Ectodermal cell (in vitro differentiated cells): ENCODE measurements around the gene HECTD1.

Experiments used
- H3K27ac ChIP-seq: 2 replicates; pipeline ENCODE4 v1.7.0; 2013; ENCODE audit warnings: mild to moderate bottlenecking, low read depth, low read length; ENCODE audit not compliant: insufficient read depth, poor library complexity, severe bottlenecking
- H3K27me3 ChIP-seq: 2 replicates; pipeline ENCODE4 v1.7.0; 2013; ENCODE audit warnings: mild to moderate bottlenecking, low read length; ENCODE audit not compliant: insufficient read depth, control insufficient read depth, poor library complexity, severe bottlenecking
- H3K36me3 ChIP-seq: one replicate; pipeline ENCODE4 v1.7.0; 2013; ENCODE audit warnings: low read length; ENCODE audit not compliant: control insufficient read depth, insufficient read depth
- H3K4me1 ChIP-seq: one replicate; pipeline ENCODE4 v1.7.0; 2013; ENCODE audit warnings: low read length; ENCODE audit not compliant: control insufficient read depth, insufficient read depth
- H3K4me3 ChIP-seq: 2 replicates; pipeline ENCODE4 v1.7.0; 2013; ENCODE audit warnings: low read depth, low read length, control low read depth; ENCODE audit not compliant: insufficient read depth
- H3K9me3 ChIP-seq: 2 replicates; pipeline ENCODE4 v1.7.0; 2013; ENCODE audit warnings: mild to moderate bottlenecking, low read length, moderate library complexity; ENCODE audit not compliant: control insufficient read depth
- WGBS, 2 experiments: methylation state at CpG; one replicate each; pipeline ENCODE4 v1.1.7; 2013; ENCODE audit warnings: missing lambda C conversion rate in 2 of 2; 5-methylcytosine and 5-hydroxymethylcytosine counted together

Gene HECTD1

GRCh38 chr14:31127690-31128089 is 79.9 kb downstream of the HECTD1 start:
- H3K36me3 ChIP-seq: peaks cover 28% of the 10 kb centered on the region
- H3K4me3 ChIP-seq: no peak overlapping the region
- H3K9me3 ChIP-seq: no peaks in the 10 kb centered on the region
- H3K4me1 ChIP-seq: no peaks in the 10 kb centered on the region
- no peak overlapping the region for H3K27ac ChIP-seq
- H3K27me3 ChIP-seq: no peaks in the 10 kb centered on the region

GRCh38 chr14:31126680-31127079 is 80.9 kb downstream of the HECTD1 start:
- H3K4me1 ChIP-seq: no peaks in the 10 kb centered on the region

GRCh38 chr14:31125231-31125630 is 82.4 kb downstream of the HECTD1 start:
- Histone ChIP-seq H3K36me3 (peaks cover 47% of the 10 kb centered on the region), H3K4me1 (no peaks in the 10 kb centered on the region), H3K27ac (no peak overlapping the region), H3K9me3 (no peaks in the 10 kb centered on the region), H3K4me3 (no peak overlapping the region), H3K27me3 (no peaks in the 10 kb centered on the region)
- WGBS, 2 experiments: 94 to 95% methylated on average over 6 of the region's 6 CpGs

More at GRCh38 chr14:31126680-31127079, 80.9 kb downstream of the HECTD1 start:
- 91 to 92% methylated on average over 7 of the region's 7 CpGs for WGBS, 2 experiments
- Histone ChIP-seq H3K4me3 (no peak overlapping the region), H3K9me3 (no peaks in the 10 kb centered on the region), H3K27ac (no peak overlapping the region), H3K36me3 (peaks cover 38% of the 10 kb centered on the region), H3K27me3 (no peaks in the 10 kb centered on the region)

GRCh38 chr14:31124197-31124596 is 83.4 kb downstream of the HECTD1 start:
- H3K36me3 ChIP-seq: peaks cover 56% of the 10 kb centered on the region
- 89 to 98% methylated on average over 3 of the region's 3 CpGs for WGBS, 2 experiments

GRCh38 chr14:31122921-31123320 is 84.7 kb downstream of the HECTD1 start:
- WGBS, 2 experiments: 74 to 80% methylated on average over 4 of the region's 4 CpGs
- Histone ChIP-seq H3K4me1 (no peaks in the 10 kb centered on the region), H3K4me3 (no peak overlapping the region), H3K27ac (no peak overlapping the region), H3K27me3 (no peaks in the 10 kb centered on the region), H3K9me3 (no peaks in the 10 kb centered on the region), H3K36me3 (peaks cover 60% of the 10 kb centered on the region)

More at GRCh38 chr14:31124197-31124596, 83.4 kb downstream of the HECTD1 start:
- Histone ChIP-seq H3K4me3 (no peak overlapping the region), H3K27me3 (no peaks in the 10 kb centered on the region), H3K27ac (no peak overlapping the region), H3K9me3 (no peaks in the 10 kb centered on the region), H3K4me1 (no peaks in the 10 kb centered on the region)

- Histone ChIP-seq H3K9me3 (no peaks in the 10 kb centered on the region), H3K27me3 (no peaks in the 10 kb centered on the region), H3K36me3 (peaks cover 53% of the 10 kb centered on the region), H3K4me3 (no peak overlapping the region), H3K4me1 (no peaks in the 10 kb centered on the region), H3K27ac (no peak overlapping the region)
- 91 to 95% methylated on average over 8 of the region's 8 CpGs for WGBS, 2 experiments
Measured at GRCh38 chr14:31122098-31122611, 85.4 kb downstream of the HECTD1 start.

- no peak overlapping the region for H3K27ac ChIP-seq
- H3K9me3 ChIP-seq: no peaks in the 10 kb centered on the region
- 95% methylated on average over 3 of the region's 3 CpGs for WGBS, 2 experiments
- H3K36me3 ChIP-seq: peaks cover 63% of the 10 kb centered on the region
- H3K27me3 ChIP-seq: no peaks in the 10 kb centered on the region
- H3K4me1 ChIP-seq: no peaks in the 10 kb centered on the region
- no peak overlapping the region for H3K4me3 ChIP-seq
Measured at GRCh38 chr14:31118892-31119291, 88.7 kb downstream of the HECTD1 start.

- Histone ChIP-seq H3K4me3 (no peak overlapping the region), H3K36me3 (peaks cover 43% of the 10 kb centered on the region), H3K27me3 (no peaks in the 10 kb centered on the region), H3K4me1 (no peaks in the 10 kb centered on the region), H3K9me3 (no peaks in the 10 kb centered on the region), H3K27ac (no peak overlapping the region)
- 91 to 94% methylated on average over 3 of the region's 3 CpGs for WGBS, 2 experiments
Measured at GRCh38 chr14:31113794-31114193, 93.8 kb downstream of the HECTD1 start.

- Histone ChIP-seq H3K27ac (no peak overlapping the region), H3K36me3 (peaks cover 31% of the 10 kb centered on the region), H3K4me3 (no peak overlapping the region), H3K4me1 (no peaks in the 10 kb centered on the region), H3K27me3 (no peaks in the 10 kb centered on the region), H3K9me3 (no peaks in the 10 kb centered on the region)
- WGBS, 2 experiments: 94 to 100% methylated on average over 1 of the region's 2 CpGs
Measured at GRCh38 chr14:31110872-31111271, 96.7 kb downstream of the HECTD1 start.

- Histone ChIP-seq H3K27me3 (no peaks in the 10 kb centered on the region), H3K9me3 (no peaks in the 10 kb centered on the region), H3K36me3 (peaks cover 41% of the 10 kb centered on the region), H3K4me1 (no peaks in the 10 kb centered on the region), H3K27ac (no peak overlapping the region), H3K4me3 (no peak overlapping the region)
- 92 to 94% methylated on average over 10 of the region's 11 CpGs for WGBS, 2 experiments
Measured at GRCh38 chr14:31109257-31109656, 98.3 kb downstream of the HECTD1 start.

- Histone ChIP-seq H3K4me3 (no peak overlapping the region), H3K9me3 (no peaks in the 10 kb centered on the region), H3K27ac (no peak overlapping the region), H3K4me1 (no peaks in the 10 kb centered on the region), H3K27me3 (no peaks in the 10 kb centered on the region), H3K36me3 (peaks cover 49% of the 10 kb centered on the region)
- 93 to 100% methylated on average over 3 of the region's 3 CpGs for WGBS, 2 experiments
Measured at GRCh38 chr14:31106768-31107167, 100.8 kb downstream of the HECTD1 start.
